SW480 (cell line): ENCODE data around the gene SYNDIG1.
A peak's percentile ranks its signal among the peaks of the same experiment; 100 is the strongest.

ENCODE experiments used
- DNase-seq: peaks from one replicate; pipeline ENCODE4 v3.0.0-alpha.2; 2016; ENCODE audit warnings: low spot score

SYNDIG1 gene

DNA sequence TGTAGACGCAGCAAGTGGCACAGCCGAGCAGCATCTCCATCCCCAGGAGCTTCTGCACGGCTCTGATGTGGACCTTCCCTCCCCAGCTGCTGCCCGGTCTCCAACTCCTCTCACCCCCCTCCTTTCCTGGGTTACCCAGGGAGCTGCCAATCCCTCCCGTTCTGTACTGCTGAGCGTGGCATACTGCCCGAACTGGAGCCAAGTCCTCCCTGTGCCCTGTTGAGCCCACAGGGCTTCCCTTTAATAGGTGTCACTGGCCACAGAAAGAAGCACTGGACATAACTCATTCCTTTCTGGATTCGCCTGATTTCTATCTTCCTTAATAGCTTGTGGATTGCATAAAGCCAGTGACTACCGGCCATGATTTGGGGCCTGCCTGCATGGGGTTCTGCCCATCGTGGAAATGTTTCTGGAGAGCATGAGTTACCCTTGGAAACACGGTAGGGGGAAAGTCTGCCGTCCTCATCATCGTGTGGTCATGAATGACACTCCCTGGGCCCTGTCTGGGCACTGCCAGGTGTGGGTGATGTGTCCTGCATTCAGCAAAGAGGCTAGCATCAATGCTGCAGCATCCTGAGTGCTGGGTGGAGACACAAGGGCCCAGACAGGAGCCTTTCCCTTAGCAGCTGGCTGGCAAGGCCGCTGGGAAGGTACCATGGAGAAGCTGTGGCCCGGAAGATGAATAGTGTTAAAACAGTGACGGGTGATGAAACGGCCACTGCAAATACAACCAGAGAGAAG, 189.7 kb downstream of the SYNDIG1 start:
- DNase-seq = no peak

GRCh38 chr20:24659835-24660234, 190.4 kb downstream of the SYNDIG1 start:
- no peak for DNase-seq

DNA sequence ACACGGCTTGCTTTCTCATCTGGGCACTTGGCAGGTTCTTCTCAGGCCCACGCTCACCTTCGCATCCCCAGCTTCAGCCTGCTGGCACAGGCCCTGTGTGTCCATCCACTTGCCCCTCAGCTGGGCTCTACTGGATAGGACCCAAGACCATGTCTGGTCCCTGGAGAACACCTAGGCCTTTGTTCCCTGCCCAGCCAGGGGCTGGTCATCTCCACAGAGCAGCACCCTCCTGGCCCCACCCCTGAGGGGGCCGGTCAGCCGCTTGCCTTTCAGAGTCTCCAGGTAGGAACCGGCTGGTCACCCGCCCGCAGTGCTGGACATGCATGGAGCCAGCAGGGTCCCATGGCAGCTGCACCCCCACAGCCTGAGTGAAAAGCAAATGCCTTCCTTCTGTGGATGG, 191.2 kb downstream of the SYNDIG1 start:
- no peak for DNase-seq

- DNase-seq = no peak
Observed at GRCh38 chr20:24661255-24661654, 191.8 kb downstream of the SYNDIG1 start.

GRCh38 chr20:24662322-24662721, 192.9 kb downstream of the SYNDIG1 start:
- DNase-seq = no peak

- DNase-seq = no peak
Observed at GRCh38 chr20:24662752-24663365, 193.4 kb downstream of the SYNDIG1 start.

DNA sequence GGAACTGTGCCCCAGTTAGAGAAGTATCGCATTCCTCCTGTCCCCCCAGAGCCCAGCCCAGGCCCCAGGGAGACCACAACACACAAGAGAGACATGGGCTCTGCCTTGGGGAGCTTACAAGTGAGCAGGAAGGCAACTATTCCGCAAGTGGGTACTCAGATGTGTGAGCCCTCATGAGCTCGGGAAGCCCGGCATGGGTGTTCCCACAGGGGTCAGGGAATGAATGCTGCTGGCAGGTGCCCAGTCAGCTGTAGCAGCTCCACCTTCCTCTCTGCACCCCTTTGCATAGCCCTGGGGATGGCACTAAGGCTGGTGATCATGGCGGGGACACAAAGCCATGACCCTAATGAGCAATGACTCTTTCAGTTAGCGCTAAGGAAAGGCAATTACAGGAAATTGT, 194.1 kb downstream of the SYNDIG1 start:
- DNase-seq = no peak

GRCh38 chr20:24664266-24664986, 195.0 kb downstream of the SYNDIG1 start:
- DNase-seq = peak; percentile 25

- no peak for DNase-seq
Observed at GRCh38 chr20:24665196-24665595, 195.8 kb downstream of the SYNDIG1 start.

GRCh38 chr20:24665741-24666191, 196.3 kb downstream of the SYNDIG1 start:
- DNase-seq = no peak

- DNase-seq = no peak
Observed at GRCh38 chr20:24667689-24668383, 198.4 kb downstream of the SYNDIG1 start.

GRCh38 chr20:24668384-24668702, 198.9 kb downstream of the SYNDIG1 start:
- DNase-seq = no peak

DNA sequence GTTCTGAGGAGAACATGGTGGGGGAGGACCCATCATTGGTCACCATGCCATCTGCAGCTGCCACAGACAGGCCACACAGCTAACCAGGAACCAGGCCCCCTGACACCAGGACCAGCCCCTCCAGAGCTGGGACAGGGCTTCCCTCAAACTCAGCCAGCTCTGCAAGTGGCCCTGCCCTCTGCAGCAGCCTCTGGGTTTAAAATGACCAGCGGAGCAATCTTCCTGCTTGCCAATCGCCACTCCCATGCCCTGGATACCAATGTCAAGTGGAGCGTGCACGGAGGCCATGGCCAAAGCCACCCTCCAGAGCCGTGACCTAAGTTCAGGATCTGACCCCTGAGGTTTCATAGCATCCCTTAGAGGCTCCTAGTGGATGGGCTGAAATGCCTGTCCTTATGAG, 199.4 kb downstream of the SYNDIG1 start:
- no peak for DNase-seq

- no peak for DNase-seq
Observed at GRCh38 chr20:24669701-24670100, 200.3 kb downstream of the SYNDIG1 start.

- no peak for DNase-seq
Observed at GRCh38 chr20:24670341-24670872, 201.0 kb downstream of the SYNDIG1 start.

GRCh38 chr20:24670981-24671380, 201.6 kb downstream of the SYNDIG1 start:
- no peak for DNase-seq

DNA sequence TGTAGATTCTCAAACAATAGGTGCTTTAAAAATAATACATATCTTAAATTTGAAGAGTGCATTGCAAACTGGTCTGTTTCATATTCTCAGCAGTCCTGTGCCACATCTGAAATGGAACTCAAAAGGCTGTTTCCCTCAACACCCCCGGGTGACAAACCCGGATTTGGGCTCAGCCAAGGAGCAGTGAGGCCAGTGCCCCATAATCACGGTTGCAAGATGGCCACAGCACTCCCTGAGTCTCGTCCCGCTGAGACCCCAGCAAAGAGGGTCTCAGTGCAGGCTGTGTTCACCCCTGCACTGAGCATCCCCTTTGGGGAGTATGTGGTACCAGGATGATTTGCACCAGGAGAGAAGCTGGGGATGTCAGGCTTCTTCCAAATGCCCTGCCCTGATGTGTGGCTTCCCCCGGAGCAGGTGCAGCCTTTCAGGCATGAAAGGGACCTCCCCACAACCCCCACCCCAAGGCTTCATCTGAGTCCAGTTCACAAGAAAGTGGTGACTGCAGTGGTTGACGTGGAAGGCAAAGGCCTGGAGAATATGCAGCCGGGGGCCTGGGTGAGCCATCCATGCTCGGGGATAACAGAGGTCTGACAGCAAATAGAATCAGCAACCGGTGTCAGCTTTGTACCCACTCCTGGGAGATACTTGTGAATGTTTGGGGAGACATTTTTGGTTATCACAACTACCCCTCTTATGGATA, 202.9 kb downstream of the SYNDIG1 start:
- DNase-seq = no peak

- peak; percentile 76 for DNase-seq
Observed at GRCh38 chr20:24672886-24673677, 203.7 kb downstream of the SYNDIG1 start.

- DNase-seq = no peak
Observed at GRCh38 chr20:24673678-24674570, 204.5 kb downstream of the SYNDIG1 start.
